Neural cell (in vitro differentiated cells): ENCODE measurements around the gene TCEAL7. TPM values are rescaled to one million over a fixed set of nuclear protein-coding genes. Genes with fewer than 3 reads are reported as not detected.

Experiments
- H2AFZ ChIP-seq: fragments of 200-600, 300-800 bp; sonication (generic), shearing (Covaris generic); 2 replicates; pipeline ENCODE4 v1.6.0; 2014; ENCODE audit warnings: low read depth, mild to moderate bottlenecking, antibody characterized with exemption, low read length, moderate library complexity
- H3F3A ChIP-seq: fragments of 200-600 bp; shearing (Covaris generic); 2 replicates; pipeline ENCODE4 v1.6.1; 2016; ENCODE audit warnings: mild to moderate bottlenecking, moderate library complexity, mixed read lengths, antibody characterized with exemption, low read length; ENCODE audit not compliant: insufficient read depth, poor library complexity, severe bottlenecking
- H3K27ac ChIP-seq: fragments of 200-600, 300-800 bp; sonication (generic), shearing (Covaris generic); 2 replicates; pipeline ENCODE4 v1.5.1; 2014; ENCODE audit warnings: mild to moderate bottlenecking, low read length, moderate library complexity
- H3K27me3 ChIP-seq: fragments of 300-800, 200-600 bp; sonication (generic), shearing (Covaris generic); 2 replicates; pipeline ENCODE4 v1.6.0; 2014; ENCODE audit warnings: mild to moderate bottlenecking, low read depth, low read length, moderate library complexity; ENCODE audit not compliant: insufficient read depth
- H3K36me3 ChIP-seq: fragments of 300-800, 200-600 bp; sonication (generic), shearing (Covaris generic); 2 replicates; pipeline ENCODE4 v1.5.1; 2014; ENCODE audit warnings: mild to moderate bottlenecking, antibody characterized with exemption, low read length, moderate library complexity; ENCODE audit not compliant: insufficient read depth
- H3K4me2 ChIP-seq: fragments of 300-800, 200-600 bp; sonication (generic), shearing (Covaris generic); 2 replicates; pipeline ENCODE4 v1.6.0; 2014; ENCODE audit warnings: mild to moderate bottlenecking, low read length
- H3K4me3 ChIP-seq: fragments of 300-800, 200-600 bp; sonication (generic), shearing (Covaris generic); 2 replicates; pipeline ENCODE4 v1.5.1; 2014; ENCODE audit warnings: mild to moderate bottlenecking, low read length, moderate library complexity
- H3K79me2 ChIP-seq: fragments of 200-600 bp; shearing (Covaris generic); replicated peaks from 2 replicates; pipeline ENCODE4 v1.6.0; 2014; ENCODE audit warnings: mild to moderate bottlenecking, low read length, moderate library complexity; ENCODE audit not compliant: insufficient read depth
- H3K9ac ChIP-seq: fragments of 300-800, 200-600 bp; sonication (generic), shearing (Covaris generic); 2 replicates; pipeline ENCODE4 v1.6.1; 2016; ENCODE audit warnings: mild to moderate bottlenecking, low read length, mixed read lengths
- H3K9me2 ChIP-seq: fragments of 200-600 bp; shearing (Covaris generic); 2 replicates; pipeline ENCODE4 v1.6.1; 2016; ENCODE audit warnings: mild to moderate bottlenecking, low read length, mixed read lengths; ENCODE audit not compliant: insufficient read depth
- H3K9me3 ChIP-seq: fragments of 200-600, 300-800 bp; sonication (generic), shearing (Covaris generic); 2 replicates; pipeline ENCODE4 v1.6.1; 2016; ENCODE audit warnings: mild to moderate bottlenecking, mixed run types, low read length, moderate library complexity, mixed read lengths
- H4K20me1 ChIP-seq: fragments of 200-600 bp; shearing (Covaris generic); 2 replicates; pipeline ENCODE4 v1.6.1; 2016; ENCODE audit warnings: mild to moderate bottlenecking, mixed run types; ENCODE audit not compliant: insufficient read depth
- EP300 ChIP-seq: fragments of 450-650 bp; conservative IDR thresholded peaks from 2 replicates; pipeline ENCODE4 v1.6.1; 2014; ENCODE audit warnings: antibody characterized with exemption, mild to moderate bottlenecking, moderate library complexity; ENCODE audit not compliant: poor library complexity, severe bottlenecking
- EZH2 ChIP-seq: fragments of 200-600, 300-800 bp; shearing (Covaris generic), sonication (generic); IDR thresholded peaks from 2 replicates; pipeline ENCODE4 v1.6.1; 2014; ENCODE audit warnings: antibody characterized with exemption, low read length, borderline replicate concordance, mild to moderate bottlenecking; ENCODE audit not compliant: insufficient read depth, poor library complexity, severe bottlenecking
- MXI1 ChIP-seq: fragments of 450-650 bp; conservative IDR thresholded peaks from 2 replicates; pipeline ENCODE4 v1.6.1; 2014; ENCODE audit warnings: antibody characterized with exemption, mild to moderate bottlenecking; ENCODE audit not compliant: poor library complexity, severe bottlenecking
- POLR2AphosphoS5 ChIP-seq: IDR thresholded peaks from 2 replicates; pipeline ENCODE4 v1.6.1; 2012
- RAD21 ChIP-seq: fragments of 450-650 bp; conservative IDR thresholded peaks from 2 replicates; pipeline ENCODE4 v1.6.1; 2014; ENCODE audit warnings: antibody characterized with exemption, mild to moderate bottlenecking, moderate library complexity
- REST ChIP-seq: IDR thresholded peaks from 2 replicates; pipeline ENCODE4 v1.6.1; 2012; ENCODE audit warnings: borderline replicate concordance
- SMC3 ChIP-seq: fragments of 450-650 bp; conservative IDR thresholded peaks from 2 replicates; pipeline ENCODE4 v1.6.1; 2014; ENCODE audit warnings: antibody characterized with exemption, mild to moderate bottlenecking, moderate library complexity; ENCODE audit not compliant: poor library complexity
- TAF1 ChIP-seq: IDR thresholded peaks from 2 replicates; pipeline ENCODE4 v1.6.1; 2012; ENCODE audit warnings: low read depth
- polyA plus RNA-seq: library from polyadenylated mRNA; depleted of rRNA; stranded (reverse); fragments of >200 nt; gene quantifications from 2 replicates; pipeline ENCODE4 v1.2.3, GENCODE V29; 2014
- TF ChIP-seq, protein P1 (sequence below): fragments of 450-650 bp; IDR thresholded peaks from 2 replicates; pipeline ENCODE4 v1.5.1; 2014; ENCODE audit warnings: antibody characterized with exemption, mild to moderate bottlenecking, moderate library complexity; ENCODE audit not compliant: poor library complexity, severe bottlenecking

Gene TCEAL7
- polyA plus RNA-seq, 1 donor from 2014 or later, result 203 TPM

DNA sequence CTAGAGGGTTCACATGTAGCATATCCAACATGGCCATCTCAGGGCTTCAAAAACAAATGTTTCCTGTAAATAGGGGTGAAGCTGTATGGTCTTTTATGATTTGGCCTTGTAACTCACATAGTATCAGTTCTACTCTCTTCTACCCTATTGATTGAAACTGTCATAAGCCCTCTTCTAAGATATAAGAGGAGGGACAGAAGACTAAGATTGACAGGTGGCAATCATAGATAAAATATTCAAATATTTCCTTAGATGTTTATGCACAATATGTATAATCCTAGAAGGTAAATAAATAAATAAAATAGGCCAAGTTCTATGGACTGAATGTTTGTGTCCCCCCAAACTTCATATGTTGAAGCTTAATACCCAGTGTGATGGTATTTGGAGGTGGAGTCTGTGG is 39.4 kb downstream of the TCEAL7 start:
- H3K4me3 ChIP-seq, result no peak overlapping the region
- H3K36me3 ChIP-seq, result no peaks in the 10 kb centered on the region
- no peak overlapping the region for H3K4me2 ChIP-seq
- no peak overlapping the region for H2AFZ ChIP-seq
- H3K79me2 ChIP-seq, result no peaks in the 10 kb centered on the region
- H3K9me2 ChIP-seq, result no peaks in the 10 kb centered on the region
- no peaks in the 10 kb centered on the region for H3K27me3 ChIP-seq
- no peaks in the 10 kb centered on the region for H4K20me1 ChIP-seq
- H3K9me3 ChIP-seq, result no peaks in the 10 kb centered on the region
- H3K27ac ChIP-seq, result no peak overlapping the region
- no peak overlapping the region for H3K9ac ChIP-seq
- no peak for TF ChIP-seq MXI1
- TF ChIP-seq SMC3, result no peak
- no peak for TF ChIP-seq REST
- TF ChIP-seq RAD21, result no peak
- no peak for TF ChIP-seq EZH2
- TF ChIP-seq, protein P1, sequence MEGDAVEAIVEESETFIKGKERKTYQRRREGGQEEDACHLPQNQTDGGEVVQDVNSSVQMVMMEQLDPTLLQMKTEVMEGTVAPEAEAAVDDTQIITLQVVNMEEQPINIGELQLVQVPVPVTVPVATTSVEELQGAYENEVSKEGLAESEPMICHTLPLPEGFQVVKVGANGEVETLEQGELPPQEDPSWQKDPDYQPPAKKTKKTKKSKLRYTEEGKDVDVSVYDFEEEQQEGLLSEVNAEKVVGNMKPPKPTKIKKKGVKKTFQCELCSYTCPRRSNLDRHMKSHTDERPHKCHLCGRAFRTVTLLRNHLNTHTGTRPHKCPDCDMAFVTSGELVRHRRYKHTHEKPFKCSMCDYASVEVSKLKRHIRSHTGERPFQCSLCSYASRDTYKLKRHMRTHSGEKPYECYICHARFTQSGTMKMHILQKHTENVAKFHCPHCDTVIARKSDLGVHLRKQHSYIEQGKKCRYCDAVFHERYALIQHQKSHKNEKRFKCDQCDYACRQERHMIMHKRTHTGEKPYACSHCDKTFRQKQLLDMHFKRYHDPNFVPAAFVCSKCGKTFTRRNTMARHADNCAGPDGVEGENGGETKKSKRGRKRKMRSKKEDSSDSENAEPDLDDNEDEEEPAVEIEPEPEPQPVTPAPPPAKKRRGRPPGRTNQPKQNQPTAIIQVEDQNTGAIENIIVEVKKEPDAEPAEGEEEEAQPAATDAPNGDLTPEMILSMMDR, result no peak
- no peak for TF ChIP-seq POLR2AphosphoS5
- no peak for TF ChIP-seq EP300
- no peaks in the 10 kb centered on the region for H3F3A ChIP-seq

DNA sequence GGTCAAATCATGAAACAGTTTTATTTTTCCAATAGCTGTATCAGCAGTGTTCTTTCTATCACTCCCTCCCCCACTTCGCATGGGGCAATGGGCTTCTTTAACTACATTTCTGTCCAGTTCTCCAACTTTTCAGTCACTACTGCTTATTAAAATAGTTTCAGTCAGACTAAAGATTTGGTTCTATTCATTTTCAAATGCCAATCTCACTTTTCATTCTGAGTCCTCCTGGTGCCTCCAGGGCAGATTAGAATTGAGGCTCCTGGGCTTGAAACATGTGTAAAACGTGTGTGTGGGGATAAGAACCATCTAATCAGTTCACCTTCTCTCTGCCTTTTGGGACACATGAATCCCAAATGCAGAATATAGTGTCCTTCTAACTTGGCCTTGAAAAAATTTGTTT is 42.8 kb downstream of the TCEAL7 start:
- Histone ChIP-seq H3K9ac (no peak overlapping the region), H3F3A (no peaks in the 10 kb centered on the region), H3K9me2 (no peaks in the 10 kb centered on the region), H3K27me3 (no peaks in the 10 kb centered on the region), H4K20me1 (no peaks in the 10 kb centered on the region), H2AFZ (no peak overlapping the region), H3K4me3 (no peak overlapping the region), H3K27ac (no peak overlapping the region), H3K36me3 (no peaks in the 10 kb centered on the region), H3K4me2 (no peak overlapping the region), H3K9me3 (no peaks in the 10 kb centered on the region), H3K79me2 (peaks cover 5% of the 10 kb centered on the region)
- TF ChIP-seq POLR2AphosphoS5 (no peak), EZH2 (no peak), TAF1 (no peak), REST (no peak), EP300 (no peak), RAD21 (no peak)
